GM18526 (cell line): ENCODE results near the gene EOMES.

ENCODE experiments used
- POLR2A ChIP-seq: IDR thresholded peaks from 3 replicates; pipeline ENCODE4 v1.6.1; 2011; ENCODE audit not compliant: insufficient read length; ENCODE audit errors: extremely low read depth

Gene EOMES

DNA sequence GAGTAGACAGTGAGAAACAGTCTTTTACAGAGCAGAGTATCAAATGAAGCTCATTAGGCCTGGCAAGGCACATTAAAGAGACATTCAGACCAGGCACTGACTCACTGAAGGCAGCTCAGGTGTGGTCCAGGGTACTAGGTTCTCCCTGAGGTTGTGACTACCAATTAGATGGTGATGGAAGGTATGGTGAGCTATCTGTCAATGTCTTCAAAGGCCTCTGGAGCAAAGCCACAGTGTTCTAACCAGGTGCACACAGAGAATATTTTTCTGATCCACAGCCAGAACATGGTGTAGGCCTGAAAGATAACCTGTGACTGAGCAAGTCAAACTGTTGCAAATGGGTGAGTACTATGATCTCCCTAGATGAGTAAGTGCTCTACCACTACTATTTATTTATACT lies 51.5 kb downstream of the EOMES start:
- TF ChIP-seq POLR2A = no peak

DNA sequence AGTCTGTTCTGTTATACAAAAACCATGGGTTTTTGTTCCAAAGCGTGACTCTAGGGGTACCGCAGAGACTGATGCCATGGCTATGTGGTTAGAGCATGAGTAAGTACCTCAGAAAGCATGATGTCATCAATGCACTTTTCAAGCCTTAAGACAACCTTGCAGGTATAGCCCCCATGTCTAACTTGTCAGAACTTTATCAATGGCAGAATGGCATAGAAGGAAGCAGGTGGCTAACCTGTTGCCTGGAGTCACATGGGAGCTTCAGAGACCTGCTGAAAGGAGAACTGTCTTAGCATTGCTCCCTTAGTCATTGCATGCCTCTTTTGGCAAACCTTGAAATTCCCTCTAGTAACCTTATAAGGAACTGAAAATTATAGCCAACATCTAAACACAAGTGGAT lies 52.5 kb downstream of the EOMES start:
- TF ChIP-seq POLR2A = no peak

DNA sequence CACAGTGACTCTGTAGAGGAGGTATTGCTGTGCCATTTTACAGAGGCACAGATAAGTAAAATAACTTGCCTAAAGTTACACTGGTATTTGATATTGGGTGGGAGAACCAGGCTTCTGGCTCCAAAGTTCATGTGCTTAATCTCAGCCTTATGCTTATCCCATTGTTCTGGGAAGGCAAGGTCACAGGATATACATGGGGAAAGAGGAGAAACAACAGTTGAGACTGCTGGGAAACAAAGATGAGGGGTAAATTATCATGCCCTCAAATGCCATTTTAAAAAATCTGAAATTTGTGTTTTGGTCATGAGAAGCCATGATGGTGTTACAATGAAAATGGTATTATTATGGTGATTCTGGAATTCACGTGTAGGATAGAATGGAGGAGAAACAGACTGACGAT lies 54.4 kb downstream of the EOMES start:
- TF ChIP-seq POLR2A = no peak

DNA sequence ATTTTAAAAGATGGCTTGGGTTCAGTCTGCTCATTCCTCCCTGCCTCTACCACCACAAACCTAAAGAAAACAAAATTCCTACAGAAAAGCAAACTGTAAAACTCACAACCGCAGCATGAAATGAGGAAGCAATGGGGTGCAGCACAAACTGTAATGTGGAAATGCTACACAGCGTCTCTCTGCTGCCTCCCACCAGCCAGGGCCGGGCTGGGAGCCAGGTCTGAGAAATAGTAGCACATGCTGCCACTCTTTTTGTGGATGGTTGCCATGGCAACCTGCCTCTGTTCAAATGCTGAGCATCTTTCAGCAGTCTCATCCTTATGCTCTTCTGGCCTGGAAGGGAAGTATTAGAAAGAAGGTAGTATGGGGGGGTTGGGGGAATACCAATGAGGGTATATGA lies 55.4 kb downstream of the EOMES start:
- no peak for TF ChIP-seq POLR2A

DNA sequence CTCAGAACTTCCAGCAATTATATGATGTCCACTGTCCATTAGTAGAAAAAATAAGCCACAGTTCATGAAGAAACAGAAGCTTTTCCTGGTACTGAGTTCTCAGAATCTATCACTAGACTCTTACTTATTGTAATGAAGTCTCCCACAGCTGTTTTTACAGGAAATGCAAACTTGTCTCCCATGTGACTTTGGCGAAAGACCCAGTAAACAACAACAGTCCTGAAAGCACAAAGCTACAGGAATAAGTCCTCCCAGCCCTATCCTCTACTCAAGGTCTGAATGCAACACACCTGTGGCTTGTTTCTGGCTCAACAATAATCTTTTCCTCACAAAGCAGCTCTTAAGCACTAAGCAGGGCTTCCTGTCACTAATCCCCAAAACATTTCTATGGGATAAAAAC lies 55.9 kb downstream of the EOMES start:
- no peak for TF ChIP-seq POLR2A
